HEK293T (cell line): ENCODE measurements around the gene UBE2G2.

Source experiments
- CTCF ChIA-PET: fragments of 350-600 bp; formaldehyde crosslinking; extraction: SDS; loops from one replicate; lab custom pipeline; 2021; ENCODE audit warnings: antibody characterized with exemption, inconsistent platforms; lab: Yijun Ruan, JAX
- POLR2A ChIA-PET: fragments of 350-600 bp; formaldehyde crosslinking; extraction: SDS; loops from one replicate; lab custom pipeline; 2020; ENCODE audit warnings: antibody characterized with exemption, inconsistent platforms; lab: Yijun Ruan, JAX
- DNase-seq: peaks from one replicate; pipeline ENCODE4 v3.0.0; 2012; ENCODE audit warnings: mixed read lengths; ENCODE audit errors: extremely low spot score
- ARNT ChIP-seq: fragments of 450-650 bp; IDR thresholded peaks from 2 replicates; pipeline ENCODE4 v1.6.1; 2017; ENCODE audit warnings: mild to moderate bottlenecking
- BHLHE40 ChIP-seq: fragments of 450-650 bp; IDR thresholded peaks from 2 replicates; pipeline ENCODE4 v1.6.1; 2016; ENCODE audit warnings: mild to moderate bottlenecking, moderate library complexity, borderline replicate concordance
- CTBP1 ChIP-seq: fragments of 450-650 bp; IDR thresholded peaks from 2 replicates; pipeline ENCODE4 v1.6.1; 2016; ENCODE audit warnings: borderline replicate concordance
- ELF4 ChIP-seq: fragments of 450-650 bp; IDR thresholded peaks from 2 replicates; pipeline ENCODE4 v1.6.1; 2017; ENCODE audit warnings: antibody characterized with exemption
- FOXA1 ChIP-seq: fragments of 450-650 bp; IDR thresholded peaks from 2 replicates; pipeline ENCODE4 v1.6.1; 2016; ENCODE audit warnings: mild to moderate bottlenecking
- FOXK2 ChIP-seq: fragments of 450-650 bp; IDR thresholded peaks from 2 replicates; pipeline ENCODE4 v1.6.1; 2016; ENCODE audit warnings: mild to moderate bottlenecking
- FOXM1 ChIP-seq: fragments of 450-650 bp; IDR thresholded peaks from 2 replicates; pipeline ENCODE4 v1.6.1; 2017; ENCODE audit warnings: mild to moderate bottlenecking, borderline replicate concordance
- HDGF ChIP-seq: fragments of 450-650 bp; IDR thresholded peaks from 2 replicates; pipeline ENCODE4 v1.6.1; 2017; ENCODE audit warnings: antibody characterized with exemption, borderline replicate concordance
- L3MBTL2 ChIP-seq: fragments of 450-650 bp; conservative IDR thresholded peaks from 2 replicates; pipeline ENCODE4 v1.6.1; 2016; ENCODE audit warnings: mild to moderate bottlenecking
- LEF1 ChIP-seq: fragments of 450-650 bp; IDR thresholded peaks from 2 replicates; pipeline ENCODE4 v1.6.1; 2017; ENCODE audit warnings: mild to moderate bottlenecking, borderline replicate concordance
- NFRKB ChIP-seq: fragments of 450-650 bp; IDR thresholded peaks from 2 replicates; pipeline ENCODE4 v1.6.1; 2016; ENCODE audit warnings: mild to moderate bottlenecking, moderate library complexity
- PKNOX1 ChIP-seq: fragments of 450-650 bp; IDR thresholded peaks from 2 replicates; pipeline ENCODE4 v1.6.1; 2016
- SP1 ChIP-seq: fragments of 450-650 bp; IDR thresholded peaks from 2 replicates; pipeline ENCODE4 v1.6.1; 2017
- SUZ12 ChIP-seq: fragments of 450-650 bp; IDR thresholded peaks from 2 replicates; pipeline ENCODE4 v1.6.1; 2016; ENCODE audit warnings: mild to moderate bottlenecking
- TARDBP ChIP-seq: fragments of 450-650 bp; IDR thresholded peaks from 2 replicates; pipeline ENCODE4 v1.6.1; 2016
- ZNF384 ChIP-seq: fragments of 450-650 bp; IDR thresholded peaks from 2 replicates; pipeline ENCODE4 v1.6.1; 2016

The UBE2G2 gene

GRCh38 chr21:44817506-44817880 lies 15.9 kb upstream of the UBE2G2 start:
- peak; percentile 99 for DNase-seq
- ChIA-PET CTCF (no interaction called here), POLR2A (interaction anchor here (0.6 to 1.0 kb wide), 6 partner anchors 9 to 56 kb away, joined by 3 to 11 read pairs (median 3); partner anchors contain the start of genes PTTG1IP and UBE2G2)
- TF ChIP-seq PKNOX1 (no peak), FOXA1 (no peak), HDGF (no peak), BHLHE40 (no peak), ARNT (no peak), L3MBTL2 (no peak), FOXK2 (no peak), CTBP1 (no peak), LEF1 (no peak), SP1 (no peak), ELF4 (no peak), TARDBP (no peak), NFRKB (no peak), ZNF384 (no peak), SUZ12 (no peak), FOXM1 (no peak)

- ChIA-PET CTCF (no interaction called here), POLR2A (interaction anchor here (0.6 to 1.0 kb wide), 6 partner anchors 8 to 57 kb away, joined by 3 to 11 read pairs (median 3); partner anchors contain the start of genes PTTG1IP and UBE2G2)
- TF ChIP-seq BHLHE40 (no peak), ELF4 (no peak), PKNOX1 (no peak), NFRKB (no peak), HDGF (no peak), SP1 (no peak), FOXM1 (no peak)
- DNase-seq, result no peak
These were observed 15.3 kb upstream of the UBE2G2 start for GRCh38 chr21:44816761-44817505.

- DNase-seq, result no peak
These were observed 14.4 kb upstream of the UBE2G2 start for GRCh38 chr21:44815852-44816628.

GRCh38 chr21:44815225-44815624 lies 13.6 kb upstream of the UBE2G2 start:
- TF ChIP-seq HDGF (no peak), SP1 (no peak), FOXK2 (no peak), L3MBTL2 (no peak), ARNT (no peak)
- ChIA-PET CTCF (interaction anchor here (0.6 to 1.6 kb wide), 2 partner anchors 15 to 1465 kb away, joined by 5 to 6 read pairs; no protein-coding TSS in a partner anchor), POLR2A (interaction anchor here (0.8 to 1.6 kb wide), 3 partner anchors 10 to 59 kb away, joined by 3 to 7 read pairs (median 6); partner anchors contain the start of genes PTTG1IP and UBE2G2)
- no peak for DNase-seq

More at GRCh38 chr21:44815852-44816628, 14.4 kb upstream of the UBE2G2 start:
- POLR2A ChIA-PET, result interaction anchor here (0.8 to 1.6 kb wide), 3 partner anchors 11 to 58 kb away, joined by 3 to 7 read pairs (median 6); partner anchors contain the start of genes PTTG1IP and UBE2G2
- CTCF ChIA-PET, result interaction anchor here (0.6 to 1.6 kb wide), 2 partner anchors 16 to 1466 kb away, joined by 5 to 6 read pairs; no protein-coding TSS in a partner anchor
- TF ChIP-seq CTBP1, result no peak

GRCh38 chr21:44814498-44815023 lies 12.9 kb upstream of the UBE2G2 start:
- ChIA-PET CTCF (interaction anchor here (1.6 kb wide), 1 partner anchor 15 kb away, joined by 6 read pairs; no protein-coding TSS in a partner anchor), POLR2A (interaction anchor here (0.8 to 1.6 kb wide), 2 partner anchors 9 to 59 kb away, joined by 3 to 6 read pairs; partner anchors contain the start of gene PTTG1IP)
- no peak for DNase-seq
- TF ChIP-seq ELF4, result no peak
- TF ChIP-seq ARNT, result no peak
- TF ChIP-seq TARDBP, result no peak
- TF ChIP-seq SUZ12, result no peak
- no peak for TF ChIP-seq SP1
- TF ChIP-seq LEF1, result no peak
- TF ChIP-seq HDGF, result no peak
- TF ChIP-seq CTBP1, result no peak

- ChIA-PET POLR2A (interaction anchor here (1.7 kb wide), 1 partner anchor 12 kb away, joined by 5 read pairs; the partner anchor contains the start of gene UBE2G2), CTCF (no interaction called here)
- TF ChIP-seq LEF1 (no peak), BHLHE40 (no peak), HDGF (no peak), ZNF384 (no peak), TARDBP (no peak), SP1 (no peak), FOXA1 (no peak), ARNT (no peak), PKNOX1 (no peak), L3MBTL2 (no peak), SUZ12 (no peak), NFRKB (no peak), CTBP1 (no peak), FOXK2 (no peak), ELF4 (no peak), FOXM1 (no peak)
- DNase-seq, result no peak
These were observed 12.1 kb upstream of the UBE2G2 start for GRCh38 chr21:44813727-44814126.
